Stimulated activated CD4-positive, alpha-beta T cell treated with anti-CD3 and anti-CD28 coated beads, Interleukin-12 subunit alpha, Interleukin-12 subunit beta, amount 100 ng/mL, for 48 hours (primary cell): ENCODE measurements around the gene TBXAS1.
"Not testable (repeated sequence)": the region's sequence is repeated elsewhere in the genome, so short reads cannot be mapped to it uniquely, and the experiment has no call there.

Source experiments
- DNase-seq, 3 donors: peaks; one replicate each; pipeline ENCODE4 v3.0.0-alpha.2; 2020; ENCODE audit warnings: low read depth in 2 of 3, low spot score in 1 of 3

Gene TBXAS1

DNA sequence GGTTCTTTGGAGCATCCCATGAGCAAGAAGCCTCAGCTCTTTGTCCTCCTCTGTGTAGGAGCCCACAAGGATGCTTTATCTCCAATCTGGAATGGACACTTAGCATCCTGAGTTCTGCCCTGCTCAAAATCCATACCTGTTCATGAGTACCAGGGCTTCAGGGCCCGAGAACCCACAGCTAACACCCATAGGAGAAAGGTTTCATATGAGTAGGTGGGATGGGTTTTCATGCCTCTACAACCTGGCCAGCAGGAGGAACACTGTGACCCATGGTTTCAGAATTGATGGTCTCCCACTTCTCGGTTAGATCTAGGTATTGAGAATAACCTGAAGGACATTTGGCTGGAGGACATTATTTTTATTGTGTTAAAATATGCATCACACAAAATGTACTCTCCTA is 57.8 kb downstream of the TBXAS1 start:
- no peak for DNase-seq

DNA sequence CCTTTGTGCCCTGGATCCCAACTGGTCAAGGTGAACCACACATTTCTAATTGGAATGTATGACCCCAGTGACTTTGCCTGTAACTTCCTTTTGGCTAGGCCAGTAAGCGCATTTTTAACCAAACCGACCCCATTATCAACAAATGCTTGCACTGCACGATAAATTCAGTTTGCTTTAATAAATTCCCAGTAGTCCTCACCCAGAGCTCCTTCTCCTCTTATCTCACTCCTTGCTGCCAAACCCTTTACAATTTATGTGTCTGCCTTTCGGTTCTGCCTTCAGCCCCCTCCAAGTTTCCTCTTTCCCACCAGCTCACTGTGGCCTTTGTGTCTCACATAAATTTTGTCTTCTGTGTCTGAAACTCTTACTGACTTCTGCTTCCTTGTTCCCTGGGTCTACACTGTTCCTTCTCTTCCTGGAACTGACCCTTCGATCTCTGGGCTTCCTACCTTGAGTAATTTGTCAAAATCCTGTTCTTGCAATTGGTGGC is 59.0 kb downstream of the TBXAS1 start:
- DNase-seq, result no peak

DNA sequence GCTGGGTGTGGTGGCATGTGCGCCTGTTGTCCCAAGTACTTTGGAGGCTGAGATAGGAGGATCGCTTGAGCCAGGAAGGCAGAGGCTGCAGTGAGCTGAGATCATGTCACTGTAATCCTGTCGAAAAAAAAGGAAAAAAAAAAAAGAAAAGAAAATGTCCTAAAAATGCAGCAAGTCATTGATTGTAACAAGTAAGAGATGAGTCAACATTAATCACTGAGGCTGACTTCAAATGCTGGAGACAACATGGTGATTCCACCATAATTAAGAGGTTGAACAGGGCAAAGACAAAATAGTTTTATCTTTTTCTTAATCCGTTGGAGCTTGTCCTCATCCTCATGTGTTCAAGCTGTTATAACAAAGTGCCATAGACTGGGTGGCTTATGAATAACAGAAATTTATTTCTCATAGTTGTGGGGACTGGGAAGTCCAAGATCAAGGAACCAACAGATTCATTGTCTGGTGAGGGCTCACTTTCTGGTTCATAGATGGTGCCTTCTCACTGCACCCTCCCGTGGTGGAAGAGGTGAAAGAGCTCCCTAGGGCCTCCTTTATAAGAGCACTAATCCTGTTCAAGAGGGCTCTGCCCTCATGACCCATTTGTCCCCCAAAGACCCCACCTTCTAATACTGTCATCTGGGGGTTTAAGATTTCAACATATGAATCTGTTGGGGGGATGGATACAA is 60.3 kb downstream of the TBXAS1 start:
- DNase-seq, result no peak

DNA sequence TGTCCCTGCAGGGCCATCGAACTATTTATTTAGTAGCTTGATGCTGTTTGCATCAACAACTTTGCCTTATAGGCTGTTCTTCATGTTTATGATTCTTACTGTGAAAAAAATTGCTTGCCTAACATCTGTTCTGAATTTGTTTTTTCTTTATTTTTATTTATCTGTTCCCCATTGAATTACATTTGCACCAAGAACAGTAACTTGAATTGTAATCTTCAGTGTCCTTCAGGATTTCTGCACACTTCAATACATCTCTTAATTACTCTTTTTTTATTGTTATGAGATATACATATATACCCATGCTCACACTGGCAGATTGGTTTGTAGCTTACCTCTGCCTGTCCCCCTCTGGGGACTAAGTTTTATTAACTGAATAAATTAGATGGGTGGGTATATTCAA is 64.4 kb downstream of the TBXAS1 start:
- no peak for DNase-seq

DNA sequence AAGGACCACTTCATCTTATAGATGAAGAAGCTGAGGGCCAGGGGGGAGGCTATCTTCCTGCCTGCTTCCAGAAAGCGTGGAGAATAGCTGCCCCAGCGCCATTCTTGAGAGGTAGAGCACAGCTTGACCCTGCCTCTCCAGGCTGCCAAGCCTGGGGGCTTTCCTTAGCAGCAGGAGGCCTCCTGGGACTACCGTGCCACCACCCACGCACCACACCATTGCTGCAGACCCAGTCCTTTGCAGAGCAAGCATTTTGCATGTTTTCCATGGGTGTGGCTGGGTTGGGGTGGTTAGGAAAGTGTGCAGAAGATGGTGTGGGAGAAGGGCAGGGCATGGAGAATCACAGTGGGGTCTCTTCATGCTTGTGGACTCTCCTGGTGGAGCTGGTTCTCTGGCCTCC is 64.9 kb downstream of the TBXAS1 start:
- no peak for DNase-seq

DNA sequence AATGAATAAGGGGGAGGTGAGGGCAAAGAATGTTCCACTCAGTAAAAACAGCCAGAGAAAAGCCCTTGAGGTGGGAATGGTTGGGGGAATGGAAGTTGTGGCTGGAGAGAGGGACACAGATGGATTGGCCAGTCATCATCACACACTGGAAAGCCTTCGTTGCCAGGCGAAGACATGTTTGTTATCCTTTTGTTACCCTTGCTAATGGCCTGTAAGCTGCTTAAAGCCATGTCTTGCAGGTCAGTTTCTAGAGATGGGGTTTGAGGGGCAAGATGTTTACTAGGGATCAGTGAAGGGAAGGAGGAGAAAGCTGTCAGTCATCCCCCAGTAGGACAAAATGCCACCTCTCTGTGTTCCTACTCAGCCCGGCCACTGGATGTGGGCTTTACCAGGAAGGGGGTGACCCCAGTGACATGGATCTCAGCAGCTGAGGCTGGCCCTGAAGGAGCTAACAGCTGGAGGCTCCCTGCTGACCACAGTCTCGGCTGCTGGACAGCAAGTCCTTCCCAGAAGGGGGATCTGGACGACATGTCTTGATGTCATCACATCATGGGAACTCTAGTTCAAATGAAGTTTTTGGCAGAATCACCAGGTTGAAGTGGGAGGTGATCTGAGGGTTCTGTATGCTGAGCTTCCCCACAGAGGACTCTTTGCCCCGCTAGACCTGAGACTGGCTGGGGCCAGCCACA is 66.2 kb downstream of the TBXAS1 start:
- DNase-seq, result no peak

DNA sequence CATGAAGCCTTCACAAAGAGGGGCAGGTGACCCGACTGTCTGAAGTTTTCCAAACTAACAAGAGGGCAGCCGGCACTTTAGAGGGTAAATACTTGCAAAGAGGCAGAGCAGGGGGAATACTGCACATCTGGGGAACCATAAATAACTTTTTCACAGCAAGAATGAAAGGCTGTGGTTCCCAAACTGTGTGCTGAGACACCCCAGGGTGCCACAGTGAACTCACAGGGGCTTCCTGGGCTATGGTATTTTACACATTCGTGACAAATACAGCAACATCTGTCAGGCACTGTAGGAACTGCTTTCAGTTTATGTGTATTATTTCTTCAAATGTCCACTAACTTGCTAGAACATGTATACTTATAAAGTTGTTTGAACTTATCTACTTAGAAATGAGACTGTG is 67.2 kb downstream of the TBXAS1 start:
- no peak for DNase-seq

DNA sequence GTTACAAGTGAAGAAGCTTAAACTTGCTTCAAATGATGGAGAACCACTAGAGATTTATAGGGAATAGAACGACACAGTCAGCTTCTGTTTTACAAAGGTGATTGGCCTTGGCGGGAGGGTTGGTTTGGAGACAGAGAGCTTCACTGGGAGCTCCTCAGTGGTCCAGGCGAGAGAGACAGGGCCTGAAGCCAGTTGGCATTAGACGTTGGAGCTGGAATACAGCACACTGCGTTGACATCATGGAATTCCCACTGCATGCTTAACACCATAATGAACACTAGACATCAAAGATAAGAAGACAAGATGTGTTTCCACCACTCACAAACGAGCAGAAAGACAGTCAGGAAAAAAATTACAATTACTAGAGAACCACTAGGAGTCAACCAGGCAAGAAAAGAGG is 67.8 kb downstream of the TBXAS1 start:
- DNase-seq, result no peak

DNA sequence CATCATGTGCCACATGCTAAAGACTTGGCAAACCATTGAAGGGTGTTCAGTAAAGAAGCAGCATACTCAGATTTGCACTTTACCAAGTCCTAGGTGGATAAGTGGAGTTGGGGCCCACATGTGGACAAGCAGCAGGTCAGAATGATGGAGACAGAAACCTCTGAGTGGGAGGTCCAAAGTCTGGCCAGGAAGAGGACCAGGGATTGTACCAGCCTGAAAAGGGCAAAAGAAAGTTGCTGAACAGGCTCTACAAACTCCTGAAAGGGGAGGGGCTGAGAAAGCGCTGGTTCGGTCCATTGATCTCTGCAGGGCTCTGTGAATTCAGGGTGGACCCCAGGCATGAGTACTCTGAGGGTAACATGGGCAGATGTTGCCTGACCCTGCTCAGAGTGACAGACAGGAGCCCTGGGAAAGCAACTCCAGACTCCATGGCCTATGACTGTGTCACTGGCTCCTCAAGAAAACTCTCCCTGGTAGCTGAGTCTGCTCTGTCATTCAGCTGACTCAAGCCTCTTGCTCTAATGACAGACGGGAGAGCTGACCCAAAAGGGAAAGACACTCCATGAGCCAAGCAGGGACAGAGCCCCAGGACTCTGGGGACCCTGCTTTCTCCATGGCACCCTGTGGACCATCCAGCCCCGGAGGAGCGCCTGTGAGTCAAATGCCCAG is 68.5 kb downstream of the TBXAS1 start:
- DNase-seq, result no peak

DNA sequence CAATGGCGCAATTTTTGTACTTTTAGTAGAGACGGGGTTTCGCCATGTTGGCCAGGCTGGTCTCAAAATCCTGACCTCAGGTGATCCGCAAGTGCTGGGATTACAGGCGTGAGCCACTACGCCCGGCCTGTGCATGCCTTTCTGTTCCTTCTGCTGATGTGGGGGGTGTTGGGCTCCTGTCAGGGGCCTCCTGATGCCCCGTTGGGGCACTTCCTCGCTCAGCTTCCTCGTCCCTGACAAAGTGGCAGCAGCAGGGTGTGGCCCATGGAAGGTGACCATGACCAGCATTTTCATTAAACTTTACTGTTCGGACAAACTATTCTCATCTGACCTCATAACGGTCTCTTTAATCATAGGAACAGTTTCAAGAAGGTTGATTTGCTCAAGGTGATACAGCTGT is 69.4 kb downstream of the TBXAS1 start:
- no peak for DNase-seq

DNA sequence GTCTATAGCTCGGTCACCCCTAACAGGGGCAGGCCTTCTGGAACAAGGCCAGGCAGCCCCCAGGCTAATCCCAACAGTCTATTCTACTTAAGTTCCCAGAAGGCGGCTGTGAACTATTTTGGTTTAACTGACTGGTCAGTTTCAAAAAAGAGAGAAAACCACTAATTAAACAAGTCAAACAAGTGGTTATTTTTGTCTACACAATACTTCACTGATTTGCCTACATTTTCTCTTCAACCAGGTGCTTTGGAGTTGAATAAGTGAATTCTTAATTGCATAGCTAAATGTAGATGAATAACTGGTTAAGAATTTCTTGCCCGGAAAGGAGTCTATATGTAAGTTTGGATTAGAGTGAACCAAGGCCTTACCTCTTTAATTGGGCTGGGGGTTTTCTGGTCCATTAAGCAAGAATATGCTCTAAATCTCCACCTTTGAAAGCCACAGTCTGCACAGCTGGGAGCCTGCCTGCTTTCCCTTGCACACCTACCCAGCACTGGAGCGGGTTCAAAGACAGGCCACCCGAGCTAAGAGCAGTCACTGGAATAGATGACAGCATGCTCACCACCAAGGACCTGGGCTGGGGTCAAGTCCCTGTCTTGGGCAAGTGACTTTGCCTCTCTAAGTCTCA is 70.4 kb downstream of the TBXAS1 start:
- no peak for DNase-seq

DNA sequence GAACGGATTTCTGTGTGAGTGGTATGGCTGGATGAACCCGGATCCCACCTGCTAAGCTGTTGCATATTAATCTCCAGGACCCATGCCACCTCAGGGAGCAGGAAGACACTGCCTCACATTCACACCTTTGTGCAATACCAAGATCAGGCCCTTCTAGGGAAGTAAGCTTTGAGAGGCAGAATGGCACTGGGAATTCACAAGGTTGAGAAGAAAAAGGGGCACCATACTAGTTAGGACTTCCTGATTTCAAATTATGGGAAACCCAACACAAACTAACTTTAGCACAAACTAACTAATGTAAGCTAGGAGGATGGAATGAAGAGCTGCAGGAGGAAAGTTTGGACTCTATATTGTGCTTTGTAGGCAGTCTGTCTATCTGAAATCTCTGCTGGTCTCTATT is 71.3 kb downstream of the TBXAS1 start:
- DNase-seq, result no peak

DNA sequence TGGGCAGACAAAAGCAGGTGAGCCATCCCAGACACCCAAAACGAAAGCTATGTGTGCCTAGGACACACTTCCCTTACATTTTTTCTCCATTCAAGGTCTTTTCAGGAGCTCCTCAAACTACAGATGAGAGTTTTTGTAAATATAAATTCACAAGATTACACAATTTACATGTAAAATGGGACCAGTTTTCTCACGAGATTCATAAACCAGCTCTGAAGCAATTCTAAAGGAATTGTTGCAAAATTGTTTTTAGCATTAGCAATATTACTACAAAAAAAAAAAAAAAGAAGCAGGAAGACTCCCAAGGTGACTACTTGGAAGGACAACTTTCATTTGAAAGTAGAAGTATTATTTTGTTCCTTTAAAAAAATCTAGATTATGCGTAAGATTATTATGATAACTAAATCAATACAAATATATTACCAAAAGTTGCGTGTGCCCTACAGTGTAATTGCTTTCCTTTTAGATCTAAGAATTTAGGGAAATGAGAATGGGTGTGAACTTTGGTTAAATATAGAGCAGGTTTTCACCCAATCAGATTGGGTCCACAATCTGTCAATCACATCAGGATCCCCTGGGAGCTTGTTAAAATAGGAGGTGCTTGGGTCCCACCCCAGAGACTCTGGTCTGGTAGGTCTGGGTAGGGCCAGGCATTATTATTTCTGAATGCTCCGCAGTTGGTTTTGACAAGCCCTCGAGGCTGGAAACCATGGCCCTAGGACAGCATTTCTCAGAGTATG is 72.2 kb downstream of the TBXAS1 start:
- no peak for DNase-seq

DNA sequence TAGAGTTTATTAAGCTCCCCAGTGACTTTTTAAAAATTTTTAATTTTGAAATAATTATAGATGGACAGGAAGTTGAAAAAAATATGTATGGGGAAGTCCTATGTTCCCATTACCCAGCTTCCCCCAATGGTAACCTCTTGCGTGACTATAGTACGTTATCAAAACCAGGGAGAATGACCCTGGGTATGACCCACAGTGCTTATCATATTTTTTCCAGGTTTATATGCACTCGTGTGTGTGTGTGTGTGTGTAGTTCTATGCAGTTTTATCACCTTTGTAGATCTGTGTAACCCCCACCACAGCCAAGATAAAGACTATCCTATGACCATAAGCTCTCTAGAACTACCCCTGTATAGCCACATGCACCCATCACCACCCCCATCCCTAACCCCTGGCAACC is 72.8 kb downstream of the TBXAS1 start:
- no peak for DNase-seq

DNA sequence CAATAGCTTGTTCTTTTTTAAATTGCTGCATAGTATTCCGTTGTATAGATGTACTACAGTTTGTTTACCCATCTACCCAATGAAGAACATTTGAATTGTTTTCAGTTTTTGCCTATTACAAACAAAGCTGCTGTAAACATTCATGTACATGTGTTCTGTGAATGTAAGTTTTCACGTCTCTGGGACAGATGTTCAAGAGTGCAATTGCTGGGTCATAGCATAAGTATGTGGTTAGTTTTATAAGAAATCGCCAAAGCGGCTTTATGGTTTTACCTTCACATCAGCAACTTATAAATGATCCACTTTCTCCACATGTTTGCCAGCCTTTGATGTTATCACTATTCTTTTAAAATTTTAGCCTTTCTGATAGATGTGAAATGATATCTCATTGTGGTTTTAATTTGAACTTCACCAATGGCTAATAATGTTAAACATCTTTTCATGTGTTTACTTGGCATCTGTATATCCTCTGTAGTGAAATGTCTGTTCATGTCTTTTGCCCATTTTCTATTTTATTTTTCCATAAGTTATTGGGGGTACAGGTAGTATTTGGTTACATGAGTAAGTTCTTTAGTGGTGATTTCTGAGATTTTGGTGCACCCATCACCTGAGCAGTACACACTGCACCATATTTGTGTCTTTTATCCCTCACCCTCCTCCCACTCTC is 73.5 kb downstream of the TBXAS1 start:
- no peak for DNase-seq

DNA sequence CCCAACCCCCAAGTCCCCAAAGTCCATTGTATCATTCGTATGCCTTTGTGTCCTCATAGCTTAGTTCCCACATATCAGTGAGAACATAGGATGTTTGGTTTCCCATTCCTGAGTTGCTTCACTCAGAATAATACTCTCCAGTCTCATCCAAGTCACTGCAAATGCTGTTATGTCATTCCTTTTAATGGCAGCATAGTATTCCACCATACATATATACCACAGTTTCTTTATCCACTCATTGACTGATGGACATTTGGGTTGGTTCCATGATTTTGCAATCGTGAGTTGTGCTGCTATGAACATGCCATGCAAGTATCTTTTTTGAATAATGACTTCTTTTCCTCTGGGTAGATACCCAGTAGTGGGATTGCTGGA is 74.0 kb downstream of the TBXAS1 start:
- not testable (repeated sequence) for DNase-seq

DNA sequence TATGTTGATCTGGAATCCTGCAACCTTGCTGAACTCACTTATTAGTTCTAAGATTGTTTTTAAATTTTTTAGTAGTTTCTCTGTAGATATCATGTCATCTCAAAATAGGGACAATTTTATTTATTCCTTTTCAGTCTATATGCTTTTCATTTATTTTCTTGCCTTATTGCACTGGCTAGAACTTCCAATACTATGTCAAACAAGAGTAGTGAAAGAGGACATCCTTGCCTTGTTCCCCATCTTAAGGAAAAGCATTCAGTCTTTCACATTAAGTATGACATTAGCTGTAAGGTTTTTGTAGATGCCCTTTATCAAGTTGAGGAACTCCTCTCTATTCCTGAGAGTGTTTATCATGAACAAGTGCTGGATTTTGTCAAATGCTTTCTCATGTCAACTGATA is 77.8 kb downstream of the TBXAS1 start:
- DNase-seq, result no peak

DNA sequence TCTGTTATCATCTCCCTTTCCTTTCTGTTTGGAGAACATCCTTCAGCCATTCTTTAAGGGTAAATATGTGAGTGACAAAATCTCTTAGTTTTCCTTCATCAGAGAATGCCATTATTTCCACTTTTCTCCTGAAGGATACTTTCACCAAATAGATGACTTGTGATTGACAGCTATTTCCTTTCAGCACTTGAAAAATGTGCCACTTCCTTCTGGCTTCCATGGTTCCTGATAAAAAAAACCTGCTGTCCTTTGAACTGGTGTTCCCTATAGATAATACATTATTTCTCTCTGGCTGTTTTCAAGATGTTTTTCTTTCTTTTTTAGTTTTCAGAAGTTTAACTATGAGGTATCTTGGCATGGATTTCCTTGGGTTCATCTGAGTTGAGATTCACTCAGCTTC is 79.7 kb downstream of the TBXAS1 start:
- no peak for DNase-seq

DNA sequence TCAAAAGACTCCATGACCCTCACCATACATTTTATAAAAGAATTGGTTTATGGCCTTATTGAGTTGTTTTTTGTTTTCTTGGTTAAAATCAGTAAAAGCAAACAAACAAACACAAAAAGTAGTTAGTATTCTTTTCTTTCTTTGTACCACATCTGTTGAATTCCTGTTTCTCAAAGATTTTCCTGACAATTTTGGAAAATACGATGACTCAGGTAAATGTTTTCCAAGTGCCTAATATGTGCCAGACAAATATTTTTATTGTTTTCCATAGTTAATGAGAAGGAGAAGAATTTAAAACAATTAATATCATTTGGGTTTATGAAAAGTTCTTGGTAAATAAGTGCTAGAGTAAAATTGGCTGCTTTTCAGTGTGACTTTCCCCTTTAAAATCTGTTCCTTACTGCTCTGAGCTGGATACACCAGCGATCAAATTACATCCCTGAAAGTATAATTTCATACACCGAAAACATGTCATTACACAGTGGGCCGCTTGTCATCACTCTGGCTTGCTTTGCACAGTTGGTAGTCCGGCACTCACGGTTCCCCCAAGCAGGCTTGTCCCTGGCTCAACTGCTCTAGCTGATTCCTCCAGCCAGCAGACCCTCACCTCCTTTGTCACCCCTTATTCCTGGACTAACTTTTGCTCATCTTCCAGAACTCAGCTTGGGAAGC is 80.5 kb downstream of the TBXAS1 start:
- DNase-seq, result no peak
